DMS79 (cell line): ENCODE measurements around the gene NANOGP8.
"Not testable (repeated sequence)": the region's sequence is repeated elsewhere in the genome, so short reads cannot be mapped to it uniquely, and the experiment has no call there.

Source experiments
- DNase-seq: peaks from one replicate; lab custom pipeline; 2025; lab: John Stamatoyannopoulos, UW

The NANOGP8 gene

DNA sequence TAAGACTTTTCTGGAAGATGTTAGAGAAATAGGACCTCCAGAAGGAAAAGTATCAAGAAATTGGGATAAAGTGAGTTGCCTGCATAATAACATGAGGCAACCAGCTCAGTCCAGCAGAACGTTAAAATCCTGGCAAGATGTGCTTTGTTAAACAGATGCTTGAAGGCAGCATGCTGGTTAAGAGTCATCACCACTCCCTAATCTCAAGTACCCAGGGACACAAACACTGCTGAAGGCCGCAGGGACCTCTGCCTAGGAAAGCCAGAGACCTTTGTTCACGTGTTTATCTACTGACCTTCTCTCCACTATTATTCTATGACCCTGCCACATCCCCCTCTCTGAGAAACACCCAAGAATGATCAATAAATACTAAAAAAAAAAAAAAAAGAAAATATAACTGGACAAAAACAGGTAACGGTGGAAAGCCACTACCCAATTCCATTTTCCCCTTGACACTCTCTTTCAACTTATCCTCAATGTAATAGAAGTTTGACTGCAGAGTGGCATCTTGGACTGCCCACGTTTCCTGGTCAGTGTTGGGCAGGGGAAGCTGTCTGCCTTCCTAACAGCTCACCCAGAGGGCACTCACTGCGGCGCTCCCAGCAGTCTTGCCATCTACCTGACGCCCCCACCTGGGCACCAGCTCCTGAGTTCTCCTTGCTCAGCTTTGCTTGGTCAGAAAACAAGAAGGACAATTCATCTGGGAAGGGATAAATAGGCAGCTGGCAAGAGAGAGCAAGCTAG lies at the start of gene NANOGP8:
Gene NANOGP8, minus strand, starts transcription at position 120 of the 744 bp plus-strand sequence. CDS start 185 bp downstream, outside the sequence.
- DNase-seq = not testable (repeated sequence)

DNA sequence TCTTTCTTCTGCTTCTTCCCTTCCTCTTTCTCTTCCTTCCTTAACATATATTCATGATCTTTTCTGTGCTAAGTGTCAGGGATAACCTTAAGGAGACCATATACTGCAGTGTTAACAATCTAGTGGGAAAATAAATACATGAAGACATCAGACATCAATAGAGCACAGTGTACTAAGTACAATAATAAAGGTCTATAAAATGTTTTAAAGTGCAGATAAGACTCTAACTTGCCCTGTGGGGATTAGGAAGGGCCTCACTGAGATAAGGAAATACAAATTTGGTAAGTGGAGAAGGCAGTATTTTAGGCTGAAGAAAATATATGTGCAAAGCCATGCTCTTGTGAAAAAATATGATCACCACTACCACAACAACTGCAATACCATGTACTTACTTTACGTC lies 49.2 kb upstream of the NANOGP8 start:
- no peak for DNase-seq

GRCh38 chr15:35130245-35130644 lies 45.1 kb upstream of the NANOGP8 start:
- DNase-seq = no peak

- no peak for DNase-seq
These were observed 44.3 kb upstream of the NANOGP8 start for GRCh38 chr15:35129361-35129760.

DNA sequence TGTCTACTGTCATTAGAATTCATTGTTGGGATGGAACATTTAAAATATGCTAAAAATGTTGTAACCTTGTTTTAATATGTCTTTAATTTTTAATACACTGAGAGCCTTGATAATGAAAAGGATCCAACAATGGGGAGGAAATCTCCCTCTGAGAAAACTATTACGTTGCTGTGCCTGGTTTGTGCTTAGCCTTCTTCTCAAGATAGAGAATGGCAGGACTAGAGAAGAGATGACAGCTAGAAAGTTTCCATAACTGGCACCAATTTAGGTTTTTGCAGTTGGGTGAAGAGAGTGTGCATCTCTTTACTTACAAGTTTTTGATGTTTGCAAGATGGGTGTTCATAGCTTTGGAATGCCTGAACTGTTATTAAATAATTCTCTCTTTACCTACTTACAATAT lies 42.6 kb upstream of the NANOGP8 start:
- DNase-seq = no peak

- DNase-seq = no peak
These were observed 41.1 kb upstream of the NANOGP8 start for GRCh38 chr15:35126236-35126635.

- DNase-seq = no peak
These were observed 38.6 kb upstream of the NANOGP8 start for GRCh38 chr15:35123743-35124142.

DNA sequence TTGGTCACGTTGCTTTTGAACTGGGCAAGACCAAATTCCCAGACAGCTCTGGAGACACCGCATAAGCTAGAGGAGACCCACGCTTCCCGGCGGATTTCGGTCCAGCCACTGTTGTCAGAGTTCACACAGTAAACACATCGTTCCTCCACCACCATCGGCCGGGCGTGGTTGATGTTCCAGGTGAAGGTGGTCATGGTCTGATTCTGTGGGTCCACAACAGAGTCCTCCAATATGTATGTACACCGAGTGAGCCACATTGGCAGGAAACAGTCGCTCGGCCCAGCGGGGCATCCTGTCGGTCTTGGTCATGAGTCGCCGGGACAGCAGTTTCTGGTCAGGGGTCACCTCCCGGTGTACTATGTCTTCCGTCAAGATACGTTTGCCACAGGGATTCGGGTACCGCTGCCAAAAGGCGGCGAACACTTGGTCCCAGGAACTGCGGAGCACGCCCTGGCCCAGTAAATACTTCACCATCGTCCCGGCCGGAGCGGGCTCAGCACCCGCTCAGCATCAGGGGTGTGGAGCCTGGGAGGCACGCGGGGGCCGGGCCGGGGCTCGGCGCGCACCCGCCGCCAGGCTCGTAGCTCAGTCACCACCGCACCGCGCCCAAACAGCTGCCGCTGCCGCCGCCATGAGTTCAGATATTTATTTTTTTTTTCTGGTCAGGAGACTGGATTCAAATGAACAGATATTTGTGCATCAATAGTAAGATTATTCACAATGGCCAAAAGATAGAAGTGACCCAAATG lies 36.7 kb upstream of the NANOGP8 start:
- no peak for DNase-seq

- DNase-seq = no peak
These were observed 35.1 kb upstream of the NANOGP8 start for GRCh38 chr15:35120173-35120572.

DNA sequence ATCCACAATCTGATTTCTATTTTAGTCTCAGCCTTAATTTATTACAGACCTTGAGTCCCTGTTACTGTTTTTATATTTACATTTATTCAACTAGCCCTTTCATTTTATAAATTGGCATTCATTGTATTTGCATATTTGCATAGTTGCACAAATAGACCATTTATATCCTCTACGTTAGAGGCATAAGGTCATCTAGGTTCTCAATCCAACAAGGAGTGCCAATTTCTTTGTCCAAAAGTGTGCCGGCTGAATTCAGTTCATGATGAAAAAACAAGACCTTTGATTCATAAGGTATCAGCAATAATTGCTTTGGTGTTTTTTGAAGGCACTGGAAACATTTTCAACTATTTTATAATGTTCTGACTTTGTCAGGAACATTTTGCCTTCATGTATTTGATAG lies 33.9 kb upstream of the NANOGP8 start:
- DNase-seq = no peak

DNA sequence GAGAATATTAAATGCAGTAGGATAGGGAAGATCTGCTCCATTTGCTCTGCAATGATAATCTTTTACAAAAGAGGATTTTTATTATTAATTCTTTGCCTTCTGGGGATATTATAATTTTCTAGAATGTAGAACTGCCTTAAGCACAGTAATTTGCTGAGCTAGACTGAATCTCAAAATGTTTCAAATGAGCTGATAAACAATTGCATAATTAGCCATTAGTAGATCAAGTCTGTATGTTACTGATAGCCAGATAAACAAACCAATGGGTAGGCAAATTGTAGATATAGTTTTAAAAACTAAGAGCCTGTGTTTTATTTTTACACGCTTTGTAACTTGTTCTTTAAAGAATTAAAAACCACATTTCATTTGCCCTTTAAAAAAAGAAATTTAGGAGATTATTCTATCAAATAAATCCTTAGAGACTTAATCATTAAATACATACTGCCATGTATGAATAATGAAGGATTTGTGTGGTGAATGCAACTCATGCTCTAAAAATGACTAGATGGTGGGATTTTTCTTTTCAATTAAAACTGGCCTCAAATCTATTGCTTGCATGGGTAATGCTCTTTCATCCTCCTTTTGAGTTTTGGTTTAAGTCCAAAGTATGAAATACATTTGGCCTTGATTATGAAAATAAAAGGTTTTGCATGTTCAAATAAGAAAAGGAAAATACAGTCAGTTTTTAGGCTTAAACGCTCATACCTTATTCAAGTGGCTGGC lies 32.6 kb upstream of the NANOGP8 start:
- no peak for DNase-seq

- no peak for DNase-seq
These were observed 30.1 kb upstream of the NANOGP8 start for GRCh38 chr15:35115155-35115725.

DNA sequence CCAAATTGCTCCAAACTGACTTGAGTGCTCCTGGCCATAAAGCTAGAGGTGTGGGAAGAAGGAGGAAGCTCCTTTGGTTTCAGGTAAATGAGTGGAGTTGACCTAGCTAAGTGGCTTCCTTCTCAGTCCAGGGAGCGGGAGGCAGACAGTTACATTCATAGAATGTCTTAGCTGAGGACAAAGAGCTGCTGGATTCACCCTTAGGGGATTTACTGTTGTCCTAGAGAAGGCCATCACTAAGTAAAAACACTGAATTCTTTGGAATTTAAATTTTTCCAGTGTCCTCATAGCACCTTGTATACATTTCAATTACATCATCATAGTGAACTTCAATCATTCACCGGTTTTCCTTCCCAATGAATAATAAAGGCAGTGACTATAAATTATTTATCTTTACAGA lies 27.3 kb upstream of the NANOGP8 start:
- DNase-seq = no peak

DNA sequence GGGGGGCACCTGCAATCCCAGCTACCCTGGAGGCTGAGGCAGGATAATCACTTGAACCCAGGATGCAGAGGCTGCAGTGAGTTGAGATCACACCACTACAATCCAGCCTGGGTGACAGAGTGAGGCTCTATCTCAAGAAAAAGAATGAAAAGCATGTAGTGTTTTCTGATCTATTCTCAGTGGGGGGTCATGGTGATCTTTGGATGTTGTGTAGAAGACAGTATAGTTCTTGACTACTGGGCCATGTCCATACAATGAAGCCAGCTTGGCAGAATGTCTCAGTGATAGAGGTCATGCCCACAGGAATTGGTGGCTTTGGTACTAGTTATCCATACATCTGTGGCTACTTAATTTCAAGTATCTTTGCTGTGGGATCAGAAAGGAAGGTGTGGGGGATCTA lies 26.8 kb upstream of the NANOGP8 start:
- no peak for DNase-seq

DNA sequence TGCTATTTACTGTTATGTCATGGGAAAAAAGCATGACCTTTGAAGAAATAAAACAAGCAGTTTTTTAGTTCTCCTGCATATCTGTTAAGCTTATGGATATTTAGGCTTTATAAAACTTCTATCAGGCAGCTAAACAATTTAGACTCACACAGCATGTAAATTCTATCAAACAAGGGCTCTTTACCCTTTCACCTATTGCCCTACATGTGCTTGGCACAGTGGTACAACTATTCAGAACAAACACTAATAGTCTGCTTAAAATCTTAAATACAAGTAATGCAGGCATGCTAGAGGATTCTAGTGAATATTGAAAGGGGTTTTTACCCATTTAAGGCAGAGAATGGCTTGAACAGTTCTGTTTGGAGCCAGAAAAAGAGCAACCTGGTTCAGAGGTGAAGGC lies 23.4 kb upstream of the NANOGP8 start:
- DNase-seq = no peak

DNA sequence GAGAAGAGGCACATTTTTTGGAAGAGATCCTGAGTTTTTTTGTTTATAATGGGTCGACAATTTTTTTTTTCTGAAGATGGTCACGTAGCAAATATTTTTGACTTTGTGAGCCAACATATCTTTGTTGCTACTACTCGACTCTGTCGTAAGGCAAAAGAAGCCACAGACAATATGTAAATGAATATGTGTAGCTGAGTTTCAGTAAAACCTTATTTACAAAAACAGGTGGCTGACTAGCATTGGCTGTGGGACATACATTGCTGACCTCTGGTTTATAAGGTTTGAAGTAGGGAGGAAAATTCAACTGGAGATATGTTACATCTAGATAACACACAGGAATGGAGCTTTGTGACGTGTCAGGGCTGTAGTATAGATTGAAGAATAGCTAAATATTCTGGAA lies 22.5 kb upstream of the NANOGP8 start:
- no peak for DNase-seq

DNA sequence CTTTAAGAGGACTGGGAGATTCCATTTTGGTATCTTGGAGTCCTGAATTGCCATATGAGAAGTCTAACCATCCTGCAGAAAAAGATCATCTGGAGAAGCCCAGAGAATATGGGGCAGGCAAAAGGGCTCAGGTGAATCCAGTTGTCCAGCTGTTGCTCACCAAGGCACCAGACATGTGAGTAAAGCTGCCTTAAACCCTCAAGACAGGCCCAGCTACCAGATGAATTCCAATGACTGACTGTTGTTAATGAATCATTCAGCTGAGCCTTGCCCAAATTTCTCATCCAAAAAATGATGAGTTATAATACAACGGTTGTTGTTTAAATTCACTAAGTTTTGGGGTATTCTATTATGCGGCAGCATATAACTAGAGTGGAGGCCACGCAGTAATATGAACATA lies 22.0 kb upstream of the NANOGP8 start:
- DNase-seq = no peak

GRCh38 chr15:35104526-35105147 lies 19.5 kb upstream of the NANOGP8 start:
- DNase-seq = no peak

GRCh38 chr15:35102186-35102585 lies 17.1 kb upstream of the NANOGP8 start:
- DNase-seq = no peak

- no peak for DNase-seq
These were observed 16.2 kb upstream of the NANOGP8 start for GRCh38 chr15:35101335-35101734.

DNA sequence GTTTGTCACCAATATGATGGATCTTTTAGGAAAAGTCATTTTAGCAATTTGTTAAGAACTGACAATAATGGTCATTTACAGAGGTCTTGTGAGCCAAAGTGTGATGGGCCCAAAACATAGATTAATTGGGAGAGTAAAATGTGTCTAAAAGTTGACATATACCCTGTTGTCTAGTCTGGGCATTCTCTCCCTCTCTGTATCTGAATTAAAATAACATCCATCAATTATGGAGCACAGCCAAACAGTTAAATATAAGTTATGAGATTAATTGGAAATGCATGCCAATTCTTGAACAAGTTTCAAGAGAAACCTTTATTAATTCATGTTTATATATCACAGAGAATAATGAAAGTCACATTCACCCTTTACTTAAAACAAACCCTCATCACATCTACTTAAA lies 13.6 kb upstream of the NANOGP8 start:
- no peak for DNase-seq

DNA sequence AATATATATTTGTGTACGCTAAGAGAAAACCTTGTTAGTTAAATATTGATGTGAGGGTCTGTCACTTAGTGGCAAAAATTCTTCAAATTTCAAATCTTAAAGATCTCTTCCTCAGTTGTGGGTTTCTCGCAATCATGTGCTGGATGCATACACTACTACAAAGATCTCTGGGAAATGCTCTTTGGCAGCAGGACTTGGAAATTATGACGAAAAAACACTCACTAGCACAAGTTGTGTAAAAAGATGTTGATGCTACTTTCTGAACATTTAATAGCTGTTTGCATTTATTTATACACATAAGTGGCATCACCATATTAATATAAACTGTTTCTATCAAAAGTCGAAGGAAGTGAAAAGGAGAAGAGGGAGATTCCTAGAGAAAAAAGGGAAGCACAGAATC lies 10.8 kb upstream of the NANOGP8 start:
- no peak for DNase-seq
